T-cell (primary cell): ENCODE data around the gene SNHG17. TPM values are rescaled to one million over a fixed set of nuclear protein-coding genes. Genes with fewer than 3 reads are reported as not detected.
"Not testable (repeated sequence)": the region's sequence is repeated elsewhere in the genome, so short reads cannot be mapped to it uniquely, and the experiment has no call there.

ENCODE experiments used
- ATAC-seq, 4 experiments: fragments of 200-7000 bp in 3 of 4; fragments of 150-1000 bp in 1 of 4; cut with Tn5 transposase; replicated peaks in 1 of 4; 1 replicate in 3 of 4; 2 replicates in 1 of 4; pipeline ENCODE4 v1.10.0; 2021; ENCODE audit warnings: moderate library complexity in 3 of 4, mild to moderate bottlenecking in 2 of 4, moderate number of reproducible peaks in 1 of 4
- CTCF ChIA-PET, 2 donors: fragments of 300-600 bp; sonication (Branson Sonifier 250); formaldehyde crosslinking; loops; one replicate each; lab custom pipeline; 2022; ENCODE audit warnings: antibody characterized with exemption in 2 of 2; lab: Charles Lee
- POLR2A ChIA-PET, 2 donors: fragments of 300-600 bp; sonication (Branson Sonifier 250); formaldehyde crosslinking; loops; one replicate each; lab custom pipeline; 2022; ENCODE audit warnings: antibody characterized with exemption in 2 of 2; lab: Charles Lee
- DNase-seq, 35 experiments: peaks; one replicate each; pipeline versions ENCODE4 v3.0.0 to v3.0.0-alpha.2; 2013 to 2023
- H3K27ac ChIP-seq: one replicate; pipeline ENCODE4 v1.5.1; 2013; ENCODE audit warnings: low read length
- H3K27me3 ChIP-seq, 2 experiments: replicated peaks in 1 of 2; 1 replicate in 1 of 2; 2 replicates in 1 of 2; pipeline versions ENCODE4 v1.6.1 to v1.7.0; 2013; ENCODE audit warnings: low read length in 1 of 2, mixed read lengths in 1 of 2; ENCODE audit not compliant: control insufficient read depth in 2 of 2, insufficient read depth in 2 of 2; ENCODE audit errors: extremely low read depth in 1 of 2
- H3K36me3 ChIP-seq, 2 donors: 1 replicate in 1 of 2; 2 replicates in 1 of 2; pipeline versions ENCODE4 v1.6.1 to v1.7.0; 2013; ENCODE audit warnings: low read length in 1 of 2; ENCODE audit not compliant: control insufficient read depth in 2 of 2, insufficient read depth in 1 of 2; ENCODE audit errors: extremely low read depth in 1 of 2
- H3K4me1 ChIP-seq, 2 experiments: 1 replicate in 1 of 2; 2 replicates in 1 of 2; pipeline versions ENCODE4 v1.6.1 to v1.7.0; 2013; ENCODE audit warnings: low read length in 2 of 2, mixed read lengths in 1 of 2; ENCODE audit not compliant: insufficient read depth in 2 of 2, control insufficient read depth in 1 of 2; ENCODE audit errors: extremely low read depth in 1 of 2
- H3K4me3 ChIP-seq, 2 donors: 1 replicate in 1 of 2; 2 replicates in 1 of 2; pipeline versions ENCODE4 v1.5.1 to v1.7.0; 2013; ENCODE audit warnings: mild to moderate bottlenecking in 2 of 2, low read length in 1 of 2, moderate library complexity in 1 of 2; ENCODE audit not compliant: control insufficient read depth in 1 of 2; ENCODE audit errors: extremely low read depth in 1 of 2
- H3K9me3 ChIP-seq: 2 replicates; pipeline ENCODE4 v1.7.0; 2013
- H3K27ac Mint-ChIP-seq, 2 donors: one replicate each; pipeline ENCODE4 v1.8.0; 2020 to 2021; ENCODE audit warnings: mild to moderate bottlenecking in 2 of 2, mixed read lengths in 2 of 2
- H3K27me3 Mint-ChIP-seq, 2 donors: one replicate each; pipeline ENCODE4 v1.8.0; 2021 to 2022; ENCODE audit warnings: mixed read lengths in 2 of 2
- H3K36me3 Mint-ChIP-seq: one replicate; pipeline ENCODE4 v1.8.0; 2021; ENCODE audit warnings: mixed read lengths
- H3K4me1 Mint-ChIP-seq, 3 donors: one replicate each; pipeline ENCODE4 v1.8.0; 2020 to 2022; ENCODE audit warnings: mixed read lengths in 3 of 3, mild to moderate bottlenecking in 1 of 3
- H3K4me3 Mint-ChIP-seq, 3 donors: one replicate each; pipeline ENCODE4 v1.8.0; 2020 to 2022; ENCODE audit warnings: mild to moderate bottlenecking in 3 of 3, mixed read lengths in 3 of 3, moderate library complexity in 3 of 3
- H3K9me3 Mint-ChIP-seq, 3 donors: one replicate each; pipeline ENCODE4 v1.8.0; 2020 to 2022; ENCODE audit warnings: mixed read lengths in 3 of 3
- WGBS: methylation state at CpG from one replicate; pipeline ENCODE4 v1.1.5; 2013; ENCODE audit warnings: missing lambda C conversion rate; ENCODE audit not compliant: insufficient coverage; 5-methylcytosine and 5-hydroxymethylcytosine counted together
- total RNA-seq, 35 experiments: library from RNA in 6 of 35; stranded (reverse) in 6 of 35; fragments of 120-200 nt in 1 of 35; gene quantifications; one replicate each; pipeline versions ENCODE4 v1.2.1 to v1.2.4 and lab custom pipeline; 2013 to 2026

The SNHG17 gene
- total RNA-seq, 5 donors from 2014 or later (not counting 1 experiment from before 2014, with no cell fraction given), result 46.7 to 77.9 (median 67.6) TPM

- H3K4me3 Mint-ChIP-seq, H3K4me1 ChIP-seq, POLR2A ChIA-PET, H3K36me3 Mint-ChIP-seq, H3K36me3 ChIP-seq, CTCF ChIA-PET, H3K27me3 ChIP-seq, H3K27me3 Mint-ChIP-seq, H3K9me3 Mint-ChIP-seq, H3K27ac Mint-ChIP-seq, H3K27ac ChIP-seq, H3K9me3 ChIP-seq, ATAC-seq, H3K4me1 Mint-ChIP-seq, H3K4me3 ChIP-seq, DNase-seq: not testable (repeated sequence)
- no CpG with 5 or more reads among the region's 2 CpGs for WGBS
Measured at GRCh38 chr20:38460631-38461030, 25.5 kb upstream of the SNHG17 start.

GRCh38 chr20:38460040-38460623 is 25.0 kb upstream of the SNHG17 start:
- CTCF ChIA-PET, result no interaction called here
- 86% methylated on average over 1 of the region's 5 CpGs for WGBS
- no peaks in the 10 kb centered on the region for H3K36me3 Mint-ChIP-seq
- H3K27me3 Mint-ChIP-seq, result peaks cover 1 to 3% of the 10 kb centered on the region in 2 donors
- H3K4me1 ChIP-seq, result no peaks in the 10 kb centered on the region
- no peaks in the 10 kb centered on the region for H3K9me3 ChIP-seq
- no peaks in the 10 kb centered on the region for H3K4me1 Mint-ChIP-seq
- H3K4me3 ChIP-seq, result no peak overlapping the region
- H3K27ac Mint-ChIP-seq, result no peak overlapping the region
- no peak overlapping the region for H3K4me3 Mint-ChIP-seq
- POLR2A ChIA-PET, result no interaction called here
- DNase-seq (no peak), ATAC-seq (no peak)
- H3K27ac ChIP-seq, result no peak overlapping the region
- no peaks in the 10 kb centered on the region for H3K9me3 Mint-ChIP-seq
- no peaks in the 10 kb centered on the region for H3K27me3 ChIP-seq
- no peaks in the 10 kb centered on the region for H3K36me3 ChIP-seq

- Mint-ChIP-seq H3K27ac (no peak overlapping the region), H3K27me3 (peaks cover 1 to 3% of the 10 kb centered on the region in 2 donors), H3K36me3 (no peaks in the 10 kb centered on the region), H3K9me3 (no peaks in the 10 kb centered on the region), H3K4me3 (no peak overlapping the region), H3K4me1 (no peaks in the 10 kb centered on the region)
- ATAC-seq, result no peak
- H3K36me3 ChIP-seq, result no peaks in the 10 kb centered on the region
- ChIA-PET CTCF (interaction anchor here (0.7 kb wide), 2 partner anchors 13 to 15 kb away, joined by 3 to 4 read pairs; partner anchors contain the start of gene RALGAPB (in 1 of the 2)), POLR2A (no interaction called here)
- no peaks in the 10 kb centered on the region for H3K4me1 ChIP-seq
- no peaks in the 10 kb centered on the region for H3K27me3 ChIP-seq
- H3K27ac ChIP-seq, result no peak overlapping the region
- DNase-seq, result no peak
- H3K4me3 ChIP-seq, result no peak overlapping the region
- H3K9me3 ChIP-seq, result no peaks in the 10 kb centered on the region
- WGBS, result 100% methylated on average over 1 of the region's 5 CpGs
Measured at GRCh38 chr20:38458314-38458713, 23.2 kb upstream of the SNHG17 start.

- no peak overlapping the region for H3K4me3 Mint-ChIP-seq
- ChIA-PET POLR2A (no interaction called here), CTCF (no interaction called here)
- Histone ChIP-seq H3K36me3 (peaks cover 0 to 8% of the 10 kb centered on the region in 2 donors), H3K4me3 (no peak overlapping the region), H3K27ac (no peak overlapping the region), H3K9me3 (no peaks in the 10 kb centered on the region), H3K27me3 (no peaks in the 10 kb centered on the region), H3K4me1 (no peaks in the 10 kb centered on the region)
- peaks cover 1 to 3% of the 10 kb centered on the region in 2 donors for H3K27me3 Mint-ChIP-seq
- H3K27ac Mint-ChIP-seq, result no peak overlapping the region
- peaks cover 16% of the 10 kb centered on the region for H3K36me3 Mint-ChIP-seq
- H3K4me1 Mint-ChIP-seq, result no peaks in the 10 kb centered on the region
- DNase-seq, result no peak
- no peak for ATAC-seq
- H3K9me3 Mint-ChIP-seq, result no peaks in the 10 kb centered on the region
- 100% methylated on average over 1 of the region's 13 CpGs for WGBS
Measured at GRCh38 chr20:38454556-38455473, 19.7 kb upstream of the SNHG17 start.

GRCh38 chr20:38453941-38454340 is 18.8 kb upstream of the SNHG17 start:
- CTCF ChIA-PET, result no interaction called here
- Mint-ChIP-seq H3K27me3 (peaks cover 1 to 3% of the 10 kb centered on the region in 2 donors), H3K27ac (no peak overlapping the region), H3K4me3 (no peak overlapping the region), H3K4me1 (peaks cover 0 to 8% (median 3%) of the 10 kb centered on the region in 3 donors), H3K36me3 (peaks cover 24% of the 10 kb centered on the region), H3K9me3 (no peaks in the 10 kb centered on the region)
- no peaks in the 10 kb centered on the region for H3K4me1 ChIP-seq
- no peaks in the 10 kb centered on the region for H3K9me3 ChIP-seq
- 79% methylated on average over 2 of the region's 2 CpGs for WGBS
- H3K4me3 ChIP-seq, result no peak overlapping the region
- DNase-seq (no peak), ATAC-seq (no peak)
- no peak overlapping the region for H3K27ac ChIP-seq
- H3K36me3 ChIP-seq, result peaks cover 0 to 8% of the 10 kb centered on the region in 2 donors
- H3K27me3 ChIP-seq, result no peaks in the 10 kb centered on the region
- POLR2A ChIA-PET, result interaction anchor here in 1 of 2 donors (0.6 kb wide), 1 partner anchor 19 kb away, joined by 4 read pairs; the partner anchor contains the start of gene RALGAPB

GRCh38 chr20:38452880-38453624 is 17.9 kb upstream of the SNHG17 start:
- H3K36me3 Mint-ChIP-seq, result peaks cover 28% of the 10 kb centered on the region
- Histone ChIP-seq H3K4me1 (no peaks in the 10 kb centered on the region), H3K9me3 (no peaks in the 10 kb centered on the region), H3K4me3 (no peak overlapping the region), H3K27ac (no peak overlapping the region), H3K36me3 (peaks cover 0 to 12% of the 10 kb centered on the region in 2 donors), H3K27me3 (no peaks in the 10 kb centered on the region)
- 96% methylated on average over 12 of the region's 19 CpGs for WGBS
- H3K27me3 Mint-ChIP-seq, result peaks cover 1 to 3% of the 10 kb centered on the region in 2 donors
- ChIA-PET POLR2A (interaction anchor here in 1 of 2 donors (0.6 kb wide), 1 partner anchor 20 kb away, joined by 4 read pairs; the partner anchor contains the start of gene RALGAPB), CTCF (no interaction called here)
- no peak for ATAC-seq
- no peak overlapping the region for H3K4me3 Mint-ChIP-seq
- DNase-seq, result no peak
- H3K27ac Mint-ChIP-seq, result no peak overlapping the region
- no peaks in the 10 kb centered on the region for H3K9me3 Mint-ChIP-seq
- peaks cover 5 to 14% (median 10%) of the 10 kb centered on the region in 3 donors for H3K4me1 Mint-ChIP-seq
